HCT116 (cell line): ENCODE measurements around the gene FTCD. TPM values are rescaled to one million over a fixed set of nuclear protein-coding genes. Genes with fewer than 3 reads are reported as not detected.

Experiments
- ATAC-seq: fragments of 200-7000 bp; cut with Tn5 transposase; 2 replicates; pipeline ENCODE4 v1.9.1; 2020; ENCODE audit warnings: mild to moderate bottlenecking, moderate library complexity
- BruUV-seq: library from RNA; stranded (reverse); fragments of 400-500 nt; replicated peaks from 2 replicates; lab custom pipeline; 2021; lab: Mats Ljungman, UMichigan
- CTCF ChIA-PET: fragments of 300-600 bp; sonication (Branson Sonifier 250); formaldehyde crosslinking; loops from one replicate; lab custom pipeline; 2021; ENCODE audit warnings: antibody characterized with exemption; lab: Charles Lee
- POLR2A ChIA-PET: fragments of 300-600, 350-600 bp; sonication (Branson Sonifier 250); formaldehyde crosslinking; loops from one replicate; lab custom pipeline; 2021; ENCODE audit warnings: antibody characterized with exemption; lab: Charles Lee
- RAD21 ChIA-PET, 2 experiments: fragments of 300-600 bp; sonication (Branson Sonifier 250); formaldehyde crosslinking; loops; one replicate each; lab custom pipeline; 2023; ENCODE audit warnings: low total read pairs in 2 of 2; ENCODE audit not compliant: uncharacterized antibody in 2 of 2, unreplicated experiment in 2 of 2, low non-redundant PET in 1 of 2; lab: Charles Lee
- DNase-seq: peaks from one replicate; pipeline ENCODE4 v3.0.0-alpha.2; 2010; ENCODE audit warnings: low read depth, low spot score
- H2AFZ ChIP-seq: fragments of 200-600 bp; shearing (Covaris generic), sonication (generic); 2 replicates; pipeline ENCODE4 v1.6.1; 2017; ENCODE audit warnings: low read depth, mixed run types, mixed read lengths, antibody characterized with exemption, low read length; ENCODE audit not compliant: poor library complexity, severe bottlenecking
- H3K27ac ChIP-seq: 2 replicates; pipeline ENCODE4 v1.5.1; 2012; ENCODE audit warnings: low read depth, low read length
- H3K27me3 ChIP-seq: fragments of 200-600 bp; sonication (generic); 2 replicates; pipeline ENCODE4 v1.6.1; 2016; ENCODE audit warnings: mixed run types, low read length, mixed read lengths; ENCODE audit not compliant: insufficient read depth
- H3K36me3 ChIP-seq, 2 experiments: fragments of 200-500 bp in 1 of 2; fragments of 200-600 bp in 1 of 2; sonication (Bioruptor generic) in 1 of 2; sonication (generic) in 1 of 2; 2 replicates each; pipeline versions ENCODE4 v1.5.1 to v1.6.1; 2014 to 2016; ENCODE audit warnings: low read length in 2 of 2, inconsistent platforms in 1 of 2, mixed read lengths in 1 of 2, mixed run types in 1 of 2; ENCODE audit not compliant: insufficient read depth in 2 of 2, control insufficient read depth in 1 of 2
- H3K4me1 ChIP-seq, 2 experiments: fragments of 200-600 bp in 1 of 2; sonication (generic) in 1 of 2; 2 replicates each; pipeline versions ENCODE4 v1.5.1 to v1.6.1; 2012 to 2017; ENCODE audit warnings: low read length in 2 of 2, inconsistent platforms in 1 of 2, mild to moderate bottlenecking in 1 of 2, mixed read lengths in 1 of 2, mixed run types in 1 of 2, moderate library complexity in 1 of 2; ENCODE audit not compliant: insufficient read depth in 2 of 2, control insufficient read depth in 1 of 2
- H3K4me2 ChIP-seq: fragments of 200-600 bp; sonication (generic); 2 replicates; pipeline ENCODE4 v1.6.1; 2017; ENCODE audit warnings: mixed run types, low read length, mixed read lengths
- H3K4me3 ChIP-seq, 2 experiments: fragments of 200-600 bp in 1 of 2; sonication (generic) in 1 of 2; replicated peaks in 1 of 2; 2 replicates each; pipeline ENCODE4 v1.5.1; 2011 to 2016; ENCODE audit warnings: low read length in 2 of 2, control low read depth in 1 of 2, low read depth in 1 of 2, mild to moderate bottlenecking in 1 of 2, mixed read lengths in 1 of 2, mixed run types in 1 of 2
- H3K79me2 ChIP-seq: fragments of 200-600 bp; sonication (generic); 2 replicates; pipeline ENCODE4 v1.6.1; 2017; ENCODE audit warnings: mild to moderate bottlenecking, mixed run types, low read length, moderate library complexity, mixed read lengths; ENCODE audit not compliant: insufficient read depth
- H3K9ac ChIP-seq: fragments of 200-600 bp; sonication (generic); 2 replicates; pipeline ENCODE4 v1.6.1; 2016; ENCODE audit warnings: low read length, mixed read lengths
- H3K9me2 ChIP-seq: fragments of 200-600 bp; sonication (generic), shearing (Covaris generic); 2 replicates; pipeline ENCODE4 v1.6.1; 2017; ENCODE audit warnings: mixed run types, mild to moderate bottlenecking, moderate library complexity; ENCODE audit not compliant: insufficient read depth
- H3K9me3 ChIP-seq, 2 experiments: fragments of 200-500 bp in 1 of 2; fragments of 200-600 bp in 1 of 2; sonication (Bioruptor generic) in 1 of 2; sonication (generic) in 1 of 2; 2 replicates each; pipeline ENCODE4 v1.6.1; 2014 to 2017; ENCODE audit warnings: low read length in 2 of 2, mixed read lengths in 2 of 2, inconsistent platforms in 1 of 2, low read depth in 1 of 2, mild to moderate bottlenecking in 1 of 2, mixed run types in 1 of 2, moderate library complexity in 1 of 2; ENCODE audit not compliant: control insufficient read depth in 1 of 2, insufficient read depth in 1 of 2
- H4K20me1 ChIP-seq: fragments of 200-600 bp; sonication (generic), shearing (Covaris generic); 2 replicates; pipeline ENCODE4 v1.6.1; 2017; ENCODE audit warnings: mixed run types, mild to moderate bottlenecking, moderate library complexity; ENCODE audit not compliant: insufficient read depth
- CBX3 ChIP-seq: IDR thresholded peaks from 2 replicates; pipeline ENCODE4 v1.6.1; 2012; ENCODE audit warnings: low read depth
- CEBPB ChIP-seq: IDR thresholded peaks from 2 replicates; pipeline ENCODE4 v1.6.1; 2012; ENCODE audit warnings: low read depth
- CTCF ChIP-seq, 3 experiments: fragments of 200-600 bp in 1 of 3; sonication (generic) in 1 of 3; IDR thresholded peaks in 2 of 3; conservative IDR thresholded peaks in 1 of 3; 2 replicates each; pipeline ENCODE4 v1.5.1; 2012 to 2017; ENCODE audit warnings: low read depth in 2 of 3, low read length in 2 of 3, antibody characterized with exemption in 1 of 3, borderline replicate concordance in 1 of 3, control low read depth in 1 of 3, mild to moderate bottlenecking in 1 of 3, mixed read lengths in 1 of 3, mixed run types in 1 of 3, moderate library complexity in 1 of 3; ENCODE audit not compliant: insufficient read depth in 1 of 3
- EZH2 ChIP-seq: fragments of 200-600 bp; sonication (generic); IDR thresholded peaks from 2 replicates; pipeline ENCODE4 v1.6.1; 2017; ENCODE audit warnings: antibody characterized with exemption, mixed run types
- EZH2phosphoT487 ChIP-seq: fragments of 200-600 bp; IDR thresholded peaks from 2 replicates; pipeline ENCODE4 v1.6.1; 2018; ENCODE audit warnings: antibody characterized with exemption, borderline replicate concordance
- FOSL1 ChIP-seq: IDR thresholded peaks from 2 replicates; pipeline ENCODE4 v1.6.1; 2012; ENCODE audit warnings: low read depth
- MAX ChIP-seq: IDR thresholded peaks from 2 replicates; pipeline ENCODE4 v1.6.1; 2012
- RAD21 ChIP-seq: IDR thresholded peaks from 2 replicates; pipeline ENCODE4 v1.6.1; 2012; ENCODE audit warnings: low read depth, mild to moderate bottlenecking
- REST ChIP-seq: IDR thresholded peaks from 2 replicates; pipeline ENCODE4 v1.6.1; 2012; ENCODE audit warnings: low read depth
- SIN3A ChIP-seq: IDR thresholded peaks from 2 replicates; pipeline ENCODE4 v1.6.1; 2012; ENCODE audit warnings: low read depth
- SRF ChIP-seq: IDR thresholded peaks from 2 replicates; pipeline ENCODE4 v1.6.1; 2012; ENCODE audit warnings: low read depth
- YY1 ChIP-seq: IDR thresholded peaks from 2 replicates; pipeline ENCODE4 v1.6.1; 2011; ENCODE audit warnings: low read length, low read depth, moderate library complexity, mild to moderate bottlenecking; ENCODE audit not compliant: insufficient replicate concordance; ENCODE audit errors: extremely low read depth
- ZFX ChIP-seq: fragments of 450-650 bp; IDR thresholded peaks from 2 replicates; pipeline ENCODE4 v1.6.1; 2017
- ZNF274 ChIP-seq: fragments of 200-500 bp; sonication (Bioruptor generic); IDR thresholded peaks from 2 replicates; pipeline ENCODE4 v1.6.1; 2014; ENCODE audit warnings: mild to moderate bottlenecking, low read depth, low read length, inconsistent platforms
- intact Hi-C: fragments of 100-400 bp; cut with micrococcal nuclease; formaldehyde crosslinking; loops from 2 replicates; pipeline ENCODE4 v1.10.0; 2022
- total RNA-seq: library from RNA; stranded (reverse); gene quantifications from one replicate; pipeline ENCODE4 v1.2.1, GENCODE V29; 2021; ENCODE audit not compliant: unreplicated experiment

The FTCD gene
- total RNA-seq, 1 experiment from 2014 or later, result 2.5 TPM

GRCh38 chr21:46180079-46180722 is 24.8 kb upstream of the FTCD start (continued):
- TF ChIP-seq CTCF (IDR thresholded peaks at IDR 0.05 in 2 of 3, conservative IDR thresholded peaks at IDR 0.05 in 1 of 3; ENCODE audit: borderline replicate concordance in 1 of 3, insufficient read depth in 1 of 3, low read depth in 2 of 3, low read length in 2 of 3) (no peak), YY1 (no peak), SIN3A (no peak), CBX3 (no peak), CEBPB (no peak), REST (no peak)
- TF ChIP-seq, all 23 proteins: peak for 0

- Histone ChIP-seq H4K20me1 (no peaks in the 10 kb centered on the region), H3K4me3 (no peak overlapping the region), H3K79me2 (no peaks in the 10 kb centered on the region), H3K9me2 (no peaks in the 10 kb centered on the region), H3K27me3 (peaks cover 12% of the 10 kb centered on the region), H3K9ac (no peak overlapping the region), H3K27ac (no peak overlapping the region), H3K4me1 (no peaks in the 10 kb centered on the region), H2AFZ (no peak overlapping the region), H3K9me3 (peaks cover 0 to 5% of the 10 kb centered on the region in 2 experiments; a peak in 1 of 4 replicates), H3K36me3 (no peaks in the 10 kb centered on the region), H3K4me2 (no peak overlapping the region)
- RAD21 ChIA-PET, result no interaction called here
- ATAC-seq, result no peak
- intact Hi-C loops, result no loop called here
- CTCF ChIA-PET, result no interaction called here
- no peak for DNase-seq
- POLR2A ChIA-PET, result no interaction called here
- no TSS peak for BruUV-seq
- TF ChIP-seq SRF (no peak), CBX3 (no peak), ZFX (no peak), FOSL1 (no peak), EZH2 (no peak), CEBPB (no peak), SIN3A (no peak), EZH2phosphoT487 (no peak), ZNF274 (no peak), YY1 (no peak), MAX (no peak), RAD21 (no peak), CTCF (IDR thresholded peaks at IDR 0.05 in 2 of 3, conservative IDR thresholded peaks at IDR 0.05 in 1 of 3; ENCODE audit: borderline replicate concordance in 1 of 3, insufficient read depth in 1 of 3, low read depth in 2 of 3, low read length in 2 of 3) (no peak)
Measured at GRCh38 chr21:46179708-46180078, 24.3 kb upstream of the FTCD start.
